Loucy (cell line): ENCODE measurements around the gene DHDH.

Source experiments
- EZH2phosphoT487 ChIP-seq: fragments of 200-600 bp; IDR thresholded peaks from 2 replicates; pipeline ENCODE4 v1.6.1; 2018; ENCODE audit warnings: antibody characterized with exemption, mild to moderate bottlenecking, moderate library complexity, borderline replicate concordance
- TF ChIP-seq, protein P1 (sequence below): fragments of 200-600 bp; sonication (generic); conservative IDR thresholded peaks from 2 replicates; pipeline ENCODE4 v1.5.1; 2014; ENCODE audit warnings: mild to moderate bottlenecking, antibody characterized with exemption, low read length

DNA sequence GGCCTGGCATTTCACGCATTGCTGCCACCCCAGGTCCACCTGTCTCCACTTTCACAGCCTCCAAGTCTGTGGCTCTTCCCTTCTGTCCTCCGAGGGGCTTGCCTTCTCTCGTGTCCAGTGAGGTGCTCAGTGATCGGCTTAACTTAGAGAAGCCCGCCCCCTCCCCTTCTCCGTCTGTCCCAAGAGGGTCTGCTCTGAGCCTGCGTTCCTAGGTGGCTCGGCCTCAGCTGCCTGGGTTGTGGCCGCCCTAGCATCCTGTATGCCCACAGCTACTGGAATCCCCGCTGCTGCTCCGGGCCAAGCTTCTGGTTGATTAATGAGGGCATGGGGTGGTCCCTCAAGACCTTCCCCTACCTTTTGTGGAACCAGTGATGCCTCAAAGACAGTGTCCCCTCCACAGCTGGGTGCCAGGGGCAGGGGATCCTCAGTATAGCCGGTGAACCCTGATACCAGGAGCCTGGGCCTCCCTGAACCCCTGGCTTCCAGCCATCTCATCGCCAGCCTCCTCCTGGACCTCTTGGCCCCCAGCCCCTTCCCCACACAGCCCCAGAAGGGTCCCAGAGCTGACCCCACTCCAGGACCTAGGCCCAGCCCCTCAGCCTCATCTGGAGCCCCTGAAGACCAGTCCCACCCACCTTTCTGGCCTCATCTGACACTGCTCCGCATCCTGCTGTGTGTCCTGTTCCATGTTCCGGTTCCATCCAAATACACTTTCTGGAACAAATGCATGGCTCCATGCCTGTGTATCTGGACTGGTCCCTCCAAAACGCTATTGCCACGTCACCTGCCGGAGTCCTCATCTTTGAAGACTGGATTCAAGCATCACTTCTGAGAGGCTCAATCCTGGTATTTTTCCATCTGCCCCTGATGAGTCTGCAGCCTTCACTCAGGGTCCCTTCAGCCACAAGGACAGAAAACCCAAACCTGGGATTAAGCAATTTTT lies 10.7 kb upstream of the DHDH start:
- TF ChIP-seq, protein P1, sequence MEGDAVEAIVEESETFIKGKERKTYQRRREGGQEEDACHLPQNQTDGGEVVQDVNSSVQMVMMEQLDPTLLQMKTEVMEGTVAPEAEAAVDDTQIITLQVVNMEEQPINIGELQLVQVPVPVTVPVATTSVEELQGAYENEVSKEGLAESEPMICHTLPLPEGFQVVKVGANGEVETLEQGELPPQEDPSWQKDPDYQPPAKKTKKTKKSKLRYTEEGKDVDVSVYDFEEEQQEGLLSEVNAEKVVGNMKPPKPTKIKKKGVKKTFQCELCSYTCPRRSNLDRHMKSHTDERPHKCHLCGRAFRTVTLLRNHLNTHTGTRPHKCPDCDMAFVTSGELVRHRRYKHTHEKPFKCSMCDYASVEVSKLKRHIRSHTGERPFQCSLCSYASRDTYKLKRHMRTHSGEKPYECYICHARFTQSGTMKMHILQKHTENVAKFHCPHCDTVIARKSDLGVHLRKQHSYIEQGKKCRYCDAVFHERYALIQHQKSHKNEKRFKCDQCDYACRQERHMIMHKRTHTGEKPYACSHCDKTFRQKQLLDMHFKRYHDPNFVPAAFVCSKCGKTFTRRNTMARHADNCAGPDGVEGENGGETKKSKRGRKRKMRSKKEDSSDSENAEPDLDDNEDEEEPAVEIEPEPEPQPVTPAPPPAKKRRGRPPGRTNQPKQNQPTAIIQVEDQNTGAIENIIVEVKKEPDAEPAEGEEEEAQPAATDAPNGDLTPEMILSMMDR, result no peak
- no peak for TF ChIP-seq EZH2phosphoT487
